IPS DF 4.7 (cell line): ENCODE results near the gene SYT14.
"Not testable (repeated sequence)": the region's sequence is repeated elsewhere in the genome, so short reads cannot be mapped to it uniquely, and the experiment has no call there.

Experiments used
- DNase-seq: peaks from one replicate; pipeline ENCODE4 v3.0.0-alpha.2; 2013; ENCODE audit warnings: low spot score; ENCODE audit errors: extremely low read depth

Gene SYT14

GRCh38 chr1:210112906-210113305 is 174.9 kb downstream of the SYT14 start:
- DNase-seq, result not testable (repeated sequence)

GRCh38 chr1:210117198-210117597 is 179.2 kb downstream of the SYT14 start:
- no peak for DNase-seq

DNA sequence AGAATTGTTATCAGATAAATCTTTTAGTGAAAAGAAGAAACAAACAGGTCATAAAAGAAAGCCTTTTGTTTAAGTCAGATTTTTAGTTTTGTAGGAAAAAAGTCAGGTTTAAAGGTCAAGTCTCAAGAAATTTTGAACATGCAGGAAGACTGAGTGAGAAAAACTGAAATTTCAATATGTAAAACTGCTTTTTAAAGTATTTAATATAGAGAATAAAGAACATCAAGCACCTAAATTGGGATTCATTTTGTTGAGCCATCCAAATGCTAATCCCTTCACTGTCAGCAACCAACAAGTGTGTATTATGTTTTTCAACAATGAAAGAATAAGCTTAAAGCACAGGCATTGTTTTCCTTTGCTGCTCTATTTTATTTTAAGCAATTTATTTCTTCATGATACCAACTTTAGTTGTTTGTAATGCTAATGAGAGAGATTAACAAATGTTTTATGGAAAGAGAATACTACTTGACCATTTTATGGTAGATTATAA is 179.7 kb downstream of the SYT14 start:
- DNase-seq, result no peak

- DNase-seq, result no peak
Measured at GRCh38 chr1:210123383-210123782, 185.4 kb downstream of the SYT14 start.

GRCh38 chr1:210123924-210124589 is 186.0 kb downstream of the SYT14 start:
- DNase-seq, result no peak

DNA sequence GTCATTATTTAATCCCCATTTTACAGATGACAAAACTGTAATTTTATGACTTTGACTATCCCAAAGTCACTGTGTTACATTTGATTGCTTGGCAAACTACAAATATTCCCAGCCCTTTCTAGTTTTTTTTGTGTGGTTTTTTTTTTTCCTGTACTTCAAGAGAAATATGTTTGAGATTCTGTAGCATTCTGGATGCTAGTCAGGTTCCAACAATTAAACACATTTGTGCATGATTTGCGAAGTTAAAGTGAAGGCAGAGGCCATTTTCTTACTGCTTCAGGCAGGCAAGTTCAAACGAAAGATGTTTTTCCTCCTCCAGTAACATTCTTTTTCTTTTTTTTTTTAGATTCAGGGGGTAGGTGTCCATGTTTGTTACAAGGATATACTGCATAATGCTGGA is 186.7 kb downstream of the SYT14 start:
- DNase-seq, result no peak

DNA sequence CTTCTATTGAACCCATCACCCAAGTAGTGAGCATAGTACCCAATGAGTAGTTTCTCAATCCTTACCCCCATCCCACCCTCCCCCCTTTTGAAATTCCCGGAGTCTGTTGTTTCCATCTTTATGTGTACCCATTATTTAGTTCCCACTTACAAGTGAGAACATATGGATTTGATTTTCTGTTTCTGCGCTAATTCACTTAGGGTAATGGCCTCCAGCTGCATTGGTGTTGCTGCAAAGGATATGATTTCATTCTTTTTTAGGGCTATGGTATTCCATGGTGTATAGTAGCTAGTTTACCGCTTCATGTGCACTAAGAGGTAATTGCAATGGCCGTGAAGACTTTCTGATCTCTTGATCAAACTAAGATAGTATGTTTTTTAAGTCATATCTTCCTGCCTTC is 187.1 kb downstream of the SYT14 start:
- DNase-seq, result no peak

- no peak for DNase-seq
Measured at GRCh38 chr1:210129092-210129491, 191.1 kb downstream of the SYT14 start.

- DNase-seq, result no peak
Measured at GRCh38 chr1:210129759-210130158, 191.7 kb downstream of the SYT14 start.

GRCh38 chr1:210132582-210132981 is 194.6 kb downstream of the SYT14 start:
- DNase-seq, result peak; percentile 11

- no peak for DNase-seq
Measured at GRCh38 chr1:210143465-210144062, 205.5 kb downstream of the SYT14 start.

DNA sequence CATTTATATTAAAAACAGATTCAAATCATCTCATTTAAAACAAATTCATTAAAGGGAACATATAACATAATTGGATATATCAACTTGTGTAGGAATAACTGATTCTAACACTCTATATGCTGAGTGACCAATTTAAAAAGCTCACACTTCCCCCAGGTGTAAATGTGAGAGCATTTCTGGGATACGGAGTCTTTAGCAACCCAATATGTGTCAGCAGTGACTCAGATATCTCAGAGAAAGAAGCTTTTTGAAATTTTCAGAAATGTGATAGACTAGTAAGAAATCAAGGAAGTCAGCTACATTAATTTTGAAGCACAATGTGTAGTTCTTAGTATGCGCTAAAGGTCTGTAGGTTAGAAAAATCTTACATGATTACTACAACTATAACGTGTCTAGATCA is 206.7 kb downstream of the SYT14 start:
- no peak for DNase-seq

DNA sequence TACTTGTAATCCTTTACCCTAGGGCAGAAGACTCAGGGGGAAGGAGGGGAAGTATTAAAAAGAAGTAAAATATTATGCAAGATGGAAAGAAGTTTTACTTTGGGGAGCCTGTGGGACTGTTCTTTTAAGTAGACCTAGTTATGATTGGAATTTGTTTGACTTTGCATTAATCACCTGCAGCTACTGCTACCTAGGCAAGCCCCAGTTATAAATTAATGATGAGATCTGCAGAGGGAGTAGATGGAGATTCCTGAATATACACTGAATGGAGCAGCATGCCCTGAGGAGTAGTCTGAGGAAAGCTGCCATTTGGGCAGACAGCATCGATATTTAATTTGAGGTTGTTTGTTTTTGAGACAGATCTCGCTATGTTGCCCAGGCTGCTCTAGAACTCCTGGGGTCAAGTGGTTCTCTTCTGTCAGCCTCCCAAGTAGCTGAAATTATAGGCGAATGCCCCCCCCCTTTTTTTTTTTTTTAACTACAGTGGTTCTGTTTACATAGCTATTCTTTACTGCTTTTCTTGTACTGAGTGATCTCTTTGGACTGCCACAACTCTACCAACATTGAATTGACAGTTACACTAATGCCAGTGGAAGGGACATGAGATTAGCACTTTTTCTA is 213.1 kb downstream of the SYT14 start:
- DNase-seq, result no peak

GRCh38 chr1:210159211-210159610 is 221.2 kb downstream of the SYT14 start:
- no peak for DNase-seq

DNA sequence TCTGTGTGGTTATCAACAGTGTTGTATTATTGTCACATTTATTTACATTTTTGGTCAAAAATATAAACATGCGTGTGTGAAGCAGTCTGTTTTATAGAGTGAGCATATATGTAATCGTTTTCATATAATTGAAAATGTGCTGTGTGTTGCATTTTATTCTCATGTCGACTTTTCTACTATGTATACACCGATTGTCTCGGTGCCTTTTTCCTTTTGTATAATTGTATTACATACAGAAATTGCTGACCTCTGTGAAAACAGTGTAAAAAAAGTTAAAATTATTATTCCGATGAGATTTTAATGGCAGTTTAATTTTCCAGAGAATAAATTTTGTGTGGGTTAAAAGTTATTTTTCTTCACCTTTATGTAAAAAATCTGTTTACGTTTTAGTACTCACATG is 232.2 kb downstream of the SYT14 start:
- DNase-seq, result no peak

GRCh38 chr1:210174133-210174532 is 236.1 kb downstream of the SYT14 start:
- DNase-seq, result no peak

GRCh38 chr1:210185063-210185462 is 247.0 kb downstream of the SYT14 start:
- no peak for DNase-seq

GRCh38 chr1:210187849-210188606 is 250.0 kb downstream of the SYT14 start:
- DNase-seq, result not testable (repeated sequence)

DNA sequence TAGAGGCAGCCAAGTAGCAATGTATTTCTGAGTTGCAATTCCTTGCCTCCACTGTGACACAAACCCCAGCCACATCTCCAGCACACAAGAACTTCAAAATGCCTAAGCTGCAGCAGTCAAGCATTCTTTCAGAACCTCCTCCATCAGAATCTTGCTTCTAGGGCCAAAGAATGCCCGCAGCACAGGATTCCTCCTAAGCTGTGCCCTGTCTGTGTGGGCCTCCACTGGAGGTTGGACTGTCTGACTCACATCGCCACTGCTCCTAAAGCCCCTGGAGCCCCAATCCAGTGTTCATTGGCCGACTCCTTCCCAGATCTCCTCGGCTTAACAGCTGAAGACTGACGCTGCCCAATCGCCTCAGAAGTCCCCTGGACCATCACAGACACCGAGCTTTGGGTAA is 251.4 kb downstream of the SYT14 start:
- DNase-seq, result no peak

DNA sequence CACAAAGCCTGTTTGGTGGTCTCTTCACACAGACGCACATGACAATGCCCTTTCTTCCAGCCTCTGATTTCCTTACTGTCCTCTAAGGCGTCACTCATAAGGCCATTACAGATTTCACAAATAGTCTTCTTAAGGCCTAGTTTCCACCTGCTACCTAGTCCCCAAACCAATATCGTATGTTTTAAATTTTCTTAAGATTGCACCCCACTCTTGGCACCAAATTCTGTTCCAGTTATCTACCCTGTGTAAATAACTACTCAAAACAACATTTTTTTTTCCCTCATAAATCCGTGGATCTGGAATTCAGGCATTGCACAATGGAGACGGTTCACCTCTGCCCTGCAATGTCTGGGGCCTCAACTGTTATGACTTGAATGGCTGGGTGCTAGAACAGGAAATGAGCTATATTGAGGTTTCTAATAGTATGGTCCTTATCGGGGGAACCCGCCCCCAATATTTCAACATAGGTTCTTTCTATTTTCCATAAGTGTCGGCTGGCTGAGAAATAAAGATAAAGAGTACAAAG is 257.7 kb downstream of the SYT14 start:
- DNase-seq, result no peak

GRCh38 chr1:210196266-210196665 is 258.2 kb downstream of the SYT14 start:
- not testable (repeated sequence) for DNase-seq

GRCh38 chr1:210198840-210199239 is 260.8 kb downstream of the SYT14 start:
- DNase-seq, result no peak
